K562 (cell line): Measurements from ENCODE around the gene SRSF6. TPM values are rescaled to one million over a fixed set of nuclear protein-coding genes. Genes with fewer than 3 reads are reported as not detected.

Experiments
- CBX2 ChIP-seq: fragments of 200-600 bp; sonication (generic); IDR thresholded peaks from one replicate; pipeline ENCODE4 v1.6.1; 2012; ENCODE audit warnings: mild to moderate bottlenecking, low read length, inconsistent platforms; ENCODE audit not compliant: insufficient read depth, poor library complexity, severe bottlenecking
- FOXM1 ChIP-seq, 2 experiments: fragments of 450-650 bp in 1 of 2; sonication (generic) in 1 of 2; formaldehyde crosslinking in 1 of 2; IDR thresholded peaks; 2 replicates each; pipeline versions ENCODE4 v1.6.1 to v1.9.0; 2017 to 2022; ENCODE audit warnings: low read depth in 2 of 2, mild to moderate bottlenecking in 2 of 2, missing genetic modification reagents in 1 of 2, moderate library complexity in 1 of 2
- KDM4B ChIP-seq, 2 experiments: fragments of 450-650 bp in 1 of 2; sonication (generic) in 1 of 2; IDR thresholded peaks; 2 replicates each; pipeline ENCODE4 v1.6.1; 2016 to 2017; ENCODE audit warnings: borderline replicate concordance in 2 of 2, antibody characterized with exemption in 1 of 2, low read depth in 1 of 2, mild to moderate bottlenecking in 1 of 2
- MIER1 ChIP-seq: fragments of 450-650 bp; IDR thresholded peaks from 2 replicates; pipeline ENCODE4 v1.6.1; 2016; ENCODE audit warnings: antibody characterized with exemption, mild to moderate bottlenecking, low read depth
- MTA3 ChIP-seq: fragments of 450-650 bp; formaldehyde crosslinking; IDR thresholded peaks from 2 replicates; pipeline ENCODE4 v1.6.1; 2017; ENCODE audit warnings: mild to moderate bottlenecking, borderline replicate concordance
- NCOA2 ChIP-seq, 2 experiments: fragments of 450-650 bp; IDR thresholded peaks; 2 replicates each; pipeline ENCODE4 v1.6.1; 2018; ENCODE audit warnings: mild to moderate bottlenecking in 2 of 2, moderate library complexity in 1 of 2; ENCODE audit not compliant: partially characterized antibody in 2 of 2
- NFE2L1 ChIP-seq: fragments of 450-650 bp; IDR thresholded peaks from 2 replicates; pipeline ENCODE4 v1.6.1; 2016; ENCODE audit warnings: missing genetic modification characterization, low read depth, mild to moderate bottlenecking, missing compliant biosample characterization, moderate library complexity, borderline replicate concordance
- SPI1 ChIP-seq: IDR thresholded peaks from 2 replicates; pipeline ENCODE4 v1.6.1; 2011; ENCODE audit warnings: low read depth, low read length, control low read depth, borderline replicate concordance
- WHSC1 ChIP-seq: IDR thresholded peaks from one replicate; pipeline ENCODE4 v1.6.1; 2012; ENCODE audit warnings: low read length, control low read depth, inconsistent platforms
- polyA plus RNA-seq, 8 experiments: library from polyadenylated mRNA; depleted of rRNA in 4 of 8; stranded (reverse) in 5 of 8; unstranded in 3 of 8; fragments of >200 nt; fragmentation: Nextera tagmentation in 2 of 8; fragmentation: Illumina TruSeq in 1 of 8; extraction: Ambion mirVana in 2 of 8; extraction: Trizol in 1 of 8; gene quantifications; 2 replicates each; pipeline versions ENCODE4 v1.2.1 to v1.2.3, GENCODE V29; 2011 to 2014; ENCODE audit warnings: inconsistent platforms in 1 of 8, missing spikeins in 1 of 8
- total RNA-seq, 7 experiments: library from RNA; depleted of rRNA in 6 of 7; stranded (reverse); fragments of >200 nt in 6 of 7; fragmentation: Illumina TruSeq in 2 of 7; extraction: Trizol in 2 of 7; gene quantifications; 2 replicates each; pipeline versions ENCODE4 v1.2.1 to v1.2.3, GENCODE V29; 2011 to 2021; ENCODE audit warnings: low replicate concordance in 1 of 7
- TF ChIP-seq, protein P1 (sequence below), 2 experiments: fragments of 450-650 bp in 1 of 2; sonication (generic) in 1 of 2; formaldehyde crosslinking in 1 of 2; IDR thresholded peaks; 2 replicates each; pipeline versions ENCODE4 v1.7.1 to v1.9.0; 2016 to 2022; ENCODE audit warnings: inconsistent platforms in 1 of 2, mild to moderate bottlenecking in 1 of 2, missing genetic modification reagents in 1 of 2
- TF ChIP-seq, protein P2 (sequence below): sonication (generic); formaldehyde crosslinking; IDR thresholded peaks from 2 replicates; pipeline ENCODE4 v1.8.1; 2023; ENCODE audit warnings: missing genetic modification reagents, mild to moderate bottlenecking, borderline replicate concordance

Gene SRSF6
- total and polyA plus RNA-seq, 9 of the 15 experiments (the other 6 are each of a cell fraction or from before 2014, with no cell fraction given), result 52.4 to 165 (median 117) TPM

DNA sequence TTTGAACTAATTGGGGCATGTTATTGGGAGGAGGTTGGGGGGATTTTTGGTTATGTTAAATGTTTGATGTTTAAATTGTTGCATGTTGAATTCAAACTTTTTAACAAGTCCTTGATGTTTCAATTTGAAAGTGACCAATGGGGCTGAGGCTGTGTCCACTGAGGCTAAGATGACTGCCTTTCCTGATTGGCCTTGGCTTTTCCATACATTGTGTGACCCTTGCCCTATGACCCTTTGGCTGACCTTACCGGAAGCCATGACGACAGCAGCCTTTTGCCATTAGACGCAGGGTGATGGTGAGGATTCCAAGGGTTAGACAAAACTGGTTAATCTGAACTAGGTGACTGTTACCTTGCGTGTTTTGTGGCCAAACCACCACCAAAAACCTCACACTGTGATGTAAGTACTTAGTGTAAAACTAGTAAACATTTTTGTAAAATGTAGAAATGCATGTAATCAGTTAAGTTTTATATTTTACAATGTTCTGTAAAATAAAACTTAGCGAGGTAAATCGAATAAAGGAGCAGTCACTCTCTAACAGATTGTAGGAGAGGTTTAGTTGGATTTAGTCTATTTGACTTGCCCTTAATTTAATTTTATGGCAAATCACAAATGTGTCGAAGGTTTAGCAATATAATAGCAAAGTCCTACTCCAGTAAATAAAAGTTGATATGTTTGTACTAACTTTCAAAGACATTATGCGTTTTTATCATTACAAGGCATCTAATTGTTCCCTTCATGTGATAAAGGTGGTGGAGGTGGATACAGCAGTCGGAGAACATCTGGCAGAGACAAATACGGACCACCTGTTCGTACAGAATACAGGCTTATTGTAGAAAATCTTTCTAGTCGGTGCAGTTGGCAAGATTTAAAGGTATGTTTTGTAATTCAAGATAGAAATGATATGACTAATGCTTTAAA is 1.6 kb downstream of the SRSF6 start (continued):
- TF ChIP-seq, protein P1, sequence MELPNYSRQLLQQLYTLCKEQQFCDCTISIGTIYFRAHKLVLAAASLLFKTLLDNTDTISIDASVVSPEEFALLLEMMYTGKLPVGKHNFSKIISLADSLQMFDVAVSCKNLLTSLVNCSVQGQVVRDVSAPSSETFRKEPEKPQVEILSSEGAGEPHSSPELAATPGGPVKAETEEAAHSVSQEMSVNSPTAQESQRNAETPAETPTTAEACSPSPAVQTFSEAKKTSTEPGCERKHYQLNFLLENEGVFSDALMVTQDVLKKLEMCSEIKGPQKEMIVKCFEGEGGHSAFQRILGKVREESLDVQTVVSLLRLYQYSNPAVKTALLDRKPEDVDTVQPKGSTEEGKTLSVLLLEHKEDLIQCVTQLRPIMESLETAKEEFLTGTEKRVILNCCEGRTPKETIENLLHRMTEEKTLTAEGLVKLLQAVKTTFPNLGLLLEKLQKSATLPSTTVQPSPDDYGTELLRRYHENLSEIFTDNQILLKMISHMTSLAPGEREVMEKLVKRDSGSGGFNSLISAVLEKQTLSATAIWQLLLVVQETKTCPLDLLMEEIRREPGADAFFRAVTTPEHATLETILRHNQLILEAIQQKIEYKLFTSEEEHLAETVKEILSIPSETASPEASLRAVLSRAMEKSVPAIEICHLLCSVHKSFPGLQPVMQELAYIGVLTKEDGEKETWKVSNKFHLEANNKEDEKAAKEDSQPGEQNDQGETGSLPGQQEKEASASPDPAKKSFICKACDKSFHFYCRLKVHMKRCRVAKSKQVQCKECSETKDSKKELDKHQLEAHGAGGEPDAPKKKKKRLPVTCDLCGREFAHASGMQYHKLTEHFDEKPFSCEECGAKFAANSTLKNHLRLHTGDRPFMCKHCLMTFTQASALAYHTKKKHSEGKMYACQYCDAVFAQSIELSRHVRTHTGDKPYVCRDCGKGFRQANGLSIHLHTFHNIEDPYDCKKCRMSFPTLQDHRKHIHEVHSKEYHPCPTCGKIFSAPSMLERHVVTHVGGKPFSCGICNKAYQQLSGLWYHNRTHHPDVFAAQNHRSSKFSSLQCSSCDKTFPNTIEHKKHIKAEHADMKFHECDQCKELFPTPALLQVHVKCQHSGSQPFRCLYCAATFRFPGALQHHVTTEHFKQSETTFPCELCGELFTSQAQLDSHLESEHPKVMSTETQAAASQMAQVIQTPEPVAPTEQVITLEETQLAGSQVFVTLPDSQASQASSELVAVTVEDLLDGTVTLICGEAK (IDR thresholded peaks at IDR 0.05), result peak; percentile 57; the same call in 1 of the 2 replicates
- TF ChIP-seq, protein P1 (CRISPR knock-in tag; IDR thresholded peaks at IDR 0.05), result no peak
- TF ChIP-seq WHSC1 (no peak), MIER1 (no peak), SPI1 (no peak), KDM4B (IDR thresholded peaks at IDR 0.05; ENCODE audit: borderline replicate concordance in 2 of 2, low read depth in 1 of 2) (no peak), MTA3 (no peak), NCOA2 (IDR thresholded peaks at IDR 0.05; ENCODE audit: partially characterized antibody in 2 of 2) (no peak), NFE2L1 (tag) (no peak), CBX2 (no peak), FOXM1 (IDR thresholded peaks at IDR 0.05; ENCODE audit: low read depth) (no peak), FOXM1 (CRISPR knock-in tag; IDR thresholded peaks at IDR 0.05; ENCODE audit: low read depth) (no peak)
- TF ChIP-seq, protein P2, sequence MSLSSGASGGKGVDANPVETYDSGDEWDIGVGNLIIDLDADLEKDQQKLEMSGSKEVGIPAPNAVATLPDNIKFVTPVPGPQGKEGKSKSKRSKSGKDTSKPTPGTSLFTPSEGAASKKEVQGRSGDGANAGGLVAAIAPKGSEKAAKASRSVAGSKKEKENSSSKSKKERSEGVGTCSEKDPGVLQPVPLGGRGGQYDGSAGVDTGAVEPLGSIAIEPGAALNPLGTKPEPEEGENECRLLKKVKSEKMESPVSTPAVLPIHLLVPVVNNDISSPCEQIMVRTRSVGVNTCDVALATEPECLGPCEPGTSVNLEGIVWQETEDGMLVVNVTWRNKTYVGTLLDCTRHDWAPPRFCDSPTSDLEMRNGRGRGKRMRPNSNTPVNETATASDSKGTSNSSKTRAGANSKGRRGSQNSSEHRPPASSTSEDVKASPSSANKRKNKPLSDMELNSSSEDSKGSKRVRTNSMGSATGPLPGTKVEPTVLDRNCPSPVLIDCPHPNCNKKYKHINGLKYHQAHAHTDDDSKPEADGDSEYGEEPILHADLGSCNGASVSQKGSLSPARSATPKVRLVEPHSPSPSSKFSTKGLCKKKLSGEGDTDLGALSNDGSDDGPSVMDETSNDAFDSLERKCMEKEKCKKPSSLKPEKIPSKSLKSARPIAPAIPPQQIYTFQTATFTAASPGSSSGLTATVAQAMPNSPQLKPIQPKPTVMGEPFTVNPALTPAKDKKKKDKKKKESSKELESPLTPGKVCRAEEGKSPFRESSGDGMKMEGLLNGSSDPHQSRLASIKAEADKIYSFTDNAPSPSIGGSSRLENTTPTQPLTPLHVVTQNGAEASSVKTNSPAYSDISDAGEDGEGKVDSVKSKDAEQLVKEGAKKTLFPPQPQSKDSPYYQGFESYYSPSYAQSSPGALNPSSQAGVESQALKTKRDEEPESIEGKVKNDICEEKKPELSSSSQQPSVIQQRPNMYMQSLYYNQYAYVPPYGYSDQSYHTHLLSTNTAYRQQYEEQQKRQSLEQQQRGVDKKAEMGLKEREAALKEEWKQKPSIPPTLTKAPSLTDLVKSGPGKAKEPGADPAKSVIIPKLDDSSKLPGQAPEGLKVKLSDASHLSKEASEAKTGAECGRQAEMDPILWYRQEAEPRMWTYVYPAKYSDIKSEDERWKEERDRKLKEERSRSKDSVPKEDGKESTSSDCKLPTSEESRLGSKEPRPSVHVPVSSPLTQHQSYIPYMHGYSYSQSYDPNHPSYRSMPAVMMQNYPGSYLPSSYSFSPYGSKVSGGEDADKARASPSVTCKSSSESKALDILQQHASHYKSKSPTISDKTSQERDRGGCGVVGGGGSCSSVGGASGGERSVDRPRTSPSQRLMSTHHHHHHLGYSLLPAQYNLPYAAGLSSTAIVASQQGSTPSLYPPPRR (CRISPR knock-in tag), result no peak
